Measurements from ENCODE around the gene OVOL2. TPM values are rescaled to one million over a fixed set of nuclear protein-coding genes. Genes with fewer than 3 reads are reported as not detected.
A peak's percentile ranks its signal among the peaks of the same experiment; 100 is the strongest.

The OVOL2 gene
- total and polyA plus RNA-seq, 2 of the 4 experiments (the other 2 are of a cell fraction): not detected

DNA sequence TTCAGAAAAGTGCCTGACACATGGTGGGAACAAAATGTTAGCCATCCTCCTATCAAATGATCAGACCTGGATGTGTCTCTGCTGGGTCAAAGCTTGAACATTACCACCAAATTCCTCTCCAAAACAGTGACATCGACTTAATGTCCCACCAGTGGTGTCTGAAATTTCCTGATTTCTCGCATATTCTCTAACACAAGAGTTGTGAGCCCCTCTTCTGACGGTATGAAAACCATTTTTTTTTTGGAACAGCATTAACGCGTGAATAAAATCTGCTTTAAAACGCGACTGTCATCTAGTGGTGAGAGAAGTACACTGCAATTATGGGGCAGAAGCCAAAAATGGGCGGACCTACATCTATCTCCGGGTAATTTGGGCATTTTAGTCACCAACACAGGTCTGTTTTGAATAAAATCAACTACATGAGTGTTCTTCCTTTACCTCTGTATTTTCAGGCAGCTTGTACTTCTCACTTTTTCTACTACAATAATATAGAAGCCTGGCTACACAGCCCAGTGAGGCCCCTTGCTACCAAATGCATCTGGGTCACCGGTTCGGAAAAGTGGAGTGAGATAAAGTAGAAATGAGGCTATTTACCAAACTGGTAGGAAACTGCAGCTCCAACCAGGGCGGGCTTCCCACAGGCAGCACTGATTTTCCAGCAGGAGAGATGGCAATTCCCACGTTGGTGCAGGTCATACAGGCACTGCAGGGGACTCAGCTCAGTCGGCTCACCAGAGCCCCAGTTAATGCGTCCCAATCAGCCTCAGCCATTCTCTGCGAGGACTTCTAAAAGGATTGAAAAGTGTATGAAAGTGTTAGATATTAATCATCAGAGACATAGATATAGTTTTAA lies 61.5 kb downstream of the OVOL2 start:
- H3K9me3 ChIP-seq (ENCODE audit: control insufficient read depth, insufficient read depth, low read length): no peaks in the 10 kb centered on the region
- no peaks in the 10 kb centered on the region for H3K79me1 ChIP-seq (ENCODE audit: low read depth in 1 of 2, low read length in 2 of 2)
- POLR2A ChIA-PET (ENCODE audit: unreplicated experiment): no interaction called here
- dilution Hi-C loops (cut with HindIII; ENCODE audit: low sequenced_read_pairs, unreplicated experiment): no loop called here
- DNase-seq (peak; percentile 74), ATAC-seq (ENCODE audit: low read depth) (peak; percentile 91)
- no peak overlapping the region for H4K91ac ChIP-seq (ENCODE audit: insufficient read depth, low read depth, low read length)
- no peak overlapping the region for H2BK15ac ChIP-seq (ENCODE audit: low read depth, low read length)
- H3K27ac ChIP-seq (ENCODE audit: insufficient read depth, low read length): no peak overlapping the region
- peak overlapping the region in 1 of 2 experiments; percentile 75; a peak in 2 of 4 replicates for H4K8ac ChIP-seq (ENCODE audit: low read depth in 2 of 2, low read length in 2 of 2)
- in situ Hi-C loops (cut with MboI; ENCODE audit: low sequenced_read_pairs): loop anchor here (10.0 kb wide), 1 partner anchor 481 kb away; no protein-coding TSS in a partner anchor
- BruUV-seq (replicated peaks): no TSS peak
- H3K4me2 ChIP-seq (ENCODE audit: low read depth, low read length): no peak overlapping the region
- no peaks in the 10 kb centered on the region for H3K4me1 ChIP-seq (ENCODE audit: control insufficient read depth, insufficient read depth, low read length)
- no peak overlapping the region for H2BK20ac ChIP-seq (ENCODE audit: low read depth, low read length)
- H2AFZ ChIP-seq (replicated peaks; ENCODE audit: low read length, poor library complexity): peak overlapping the region; percentile 78
- CTCF ChIA-PET: interaction anchor here (0.7 to 2.4 kb wide), 5 partner anchors 12 to 1186 kb away, joined by 3 to 8 read pairs (median 3); no protein-coding TSS in a partner anchor
- H3K27me3 ChIP-seq (ENCODE audit: control insufficient read depth, insufficient read depth, low read length): peaks cover 4% of the 10 kb centered on the region; the same call in 1 of the 2 replicates
- H3K36me3 ChIP-seq (ENCODE audit: control insufficient read depth, insufficient read depth, low read length): no peaks in the 10 kb centered on the region
- H3K23ac ChIP-seq (ENCODE audit: low read depth, low read length): 0 out of 2 replicates have a peak overlapping the region, but pooled peaks have one; percentile 26
- no peak overlapping the region for H3K4me3 ChIP-seq (ENCODE audit: insufficient read depth, low read depth, low read length)
- H2AK9ac ChIP-seq (replicated peaks; ENCODE audit: low read depth, low read length, poor library complexity): no peak overlapping the region
- TF ChIP-seq RAD21 (IDR thresholded peaks at IDR 0.05; ENCODE audit: low read length) (peak; percentile 94), RFX5 (IDR thresholded peaks at IDR 0.05; ENCODE audit: low read depth, low read length) (no peak), POLR2A (IDR thresholded peaks at IDR 0.05; ENCODE audit: low read depth, low read length) (0 out of 2 replicates have a peak, but pooled peaks have one; percentile 27), SMC3 (IDR thresholded peaks at IDR 0.05; ENCODE audit: low read depth, low read length) (peak; percentile 71), MXI1 (IDR thresholded peaks at IDR 0.05; ENCODE audit: borderline replicate concordance, low read depth, low read length) (no peak)
- TF ChIP-seq, protein P1, sequence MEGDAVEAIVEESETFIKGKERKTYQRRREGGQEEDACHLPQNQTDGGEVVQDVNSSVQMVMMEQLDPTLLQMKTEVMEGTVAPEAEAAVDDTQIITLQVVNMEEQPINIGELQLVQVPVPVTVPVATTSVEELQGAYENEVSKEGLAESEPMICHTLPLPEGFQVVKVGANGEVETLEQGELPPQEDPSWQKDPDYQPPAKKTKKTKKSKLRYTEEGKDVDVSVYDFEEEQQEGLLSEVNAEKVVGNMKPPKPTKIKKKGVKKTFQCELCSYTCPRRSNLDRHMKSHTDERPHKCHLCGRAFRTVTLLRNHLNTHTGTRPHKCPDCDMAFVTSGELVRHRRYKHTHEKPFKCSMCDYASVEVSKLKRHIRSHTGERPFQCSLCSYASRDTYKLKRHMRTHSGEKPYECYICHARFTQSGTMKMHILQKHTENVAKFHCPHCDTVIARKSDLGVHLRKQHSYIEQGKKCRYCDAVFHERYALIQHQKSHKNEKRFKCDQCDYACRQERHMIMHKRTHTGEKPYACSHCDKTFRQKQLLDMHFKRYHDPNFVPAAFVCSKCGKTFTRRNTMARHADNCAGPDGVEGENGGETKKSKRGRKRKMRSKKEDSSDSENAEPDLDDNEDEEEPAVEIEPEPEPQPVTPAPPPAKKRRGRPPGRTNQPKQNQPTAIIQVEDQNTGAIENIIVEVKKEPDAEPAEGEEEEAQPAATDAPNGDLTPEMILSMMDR (conservative IDR thresholded peaks at IDR 0.05; ENCODE audit: low read depth, low read length): peak; percentile 99
- H2BK120ac ChIP-seq (ENCODE audit: low read depth, low read length): peak overlapping the region; percentile 5; the same call in 1 of the 2 replicates
- no peak overlapping the region for H3K14ac ChIP-seq (replicated peaks; ENCODE audit: low read depth, low read length)
- H3K9ac ChIP-seq (ENCODE audit: low read depth, low read length): no peak overlapping the region
- H3K18ac ChIP-seq (ENCODE audit: low read depth, low read length): no peak overlapping the region
- no peaks in the 10 kb centered on the region for H3K9me1 ChIP-seq (ENCODE audit: insufficient read depth, low read length)
- no peak overlapping the region for H2BK5ac ChIP-seq (ENCODE audit: low read depth, low read length, poor library complexity, severe bottlenecking)
- H3K56ac ChIP-seq (ENCODE audit: extremely low read depth, insufficient read depth, low read length): no peak overlapping the region
- no peaks in the 10 kb centered on the region for H4K20me1 ChIP-seq (ENCODE audit: insufficient read depth, low read length)
- intact Hi-C loops (cut with micrococcal nuclease): loop anchor here (2.0 to 5.0 kb wide), 3 partner anchors 459 to 564 kb away; no protein-coding TSS in a partner anchor
- H2AK5ac ChIP-seq (ENCODE audit: low read depth, low read length): no peak overlapping the region
- H4K5ac ChIP-seq (ENCODE audit: low read depth, low read length): no peak overlapping the region
- WGBS, 2 experiments (ENCODE audit: extremely low coverage in 2 of 2, insufficient read length in 1 of 2): 27% methylated on average over 5 of the region's 16 CpGs; no CpG with 5 or more reads in 1 of the 2 experiments
- no peak overlapping the region for H3K4ac ChIP-seq (ENCODE audit: low read depth, low read length)

All from IMR-90 (cell line).